IPS-18c (cell line): ENCODE results near the gene HCN4.
A peak's percentile ranks its signal among the peaks of the same experiment; 100 is the strongest.
"Not testable (repeated sequence)": the region's sequence is repeated elsewhere in the genome, so short reads cannot be mapped to it uniquely, and the experiment has no call there.

Experiments used
- H3K4me3 ChIP-seq: 2 replicates; pipeline ENCODE4 v1.7.0; 2013; ENCODE audit warnings: low read depth, mild to moderate bottlenecking, low read length, moderate library complexity; ENCODE audit not compliant: insufficient read depth
- H3K9me3 ChIP-seq: one replicate; pipeline ENCODE4 v1.6.1; 2013; ENCODE audit warnings: mild to moderate bottlenecking, low read length, moderate library complexity; ENCODE audit not compliant: control insufficient read depth, insufficient read depth

HCN4 gene

GRCh38 chr15:73368301-73369136 is at the start of gene HCN4:
Gene HCN4, minus strand, starts transcription at chr15:73368958. Its CDS starts 688 bp downstream, at chr15:73368270.
- peak within 1 kb of the TSS; percentile 77 for H3K4me3 ChIP-seq
- no peaks in the 10 kb centered on the region for H3K9me3 ChIP-seq

- H3K4me3 ChIP-seq, result no peak overlapping the region
- H3K9me3 ChIP-seq, result no peaks in the 10 kb centered on the region
Measured at GRCh38 chr15:73414876-73415275, 46.1 kb upstream of the HCN4 start.

GRCh38 chr15:73403171-73403570 is 34.4 kb upstream of the HCN4 start:
- H3K4me3 ChIP-seq, result no peak overlapping the region
- no peaks in the 10 kb centered on the region for H3K9me3 ChIP-seq

GRCh38 chr15:73400222-73400621 is 31.5 kb upstream of the HCN4 start:
- not testable (repeated sequence) for H3K9me3 ChIP-seq, H3K4me3 ChIP-seq

- Histone ChIP-seq H3K9me3 (no peaks in the 10 kb centered on the region), H3K4me3 (no peak overlapping the region)
Measured at GRCh38 chr15:73398861-73399260, 30.1 kb upstream of the HCN4 start.

GRCh38 chr15:73397461-73397860 is 28.7 kb upstream of the HCN4 start:
- no peak overlapping the region for H3K4me3 ChIP-seq
- H3K9me3 ChIP-seq, result no peaks in the 10 kb centered on the region

GRCh38 chr15:73395671-73396070 is 26.9 kb upstream of the HCN4 start:
- no peaks in the 10 kb centered on the region for H3K9me3 ChIP-seq
- H3K4me3 ChIP-seq, result no peak overlapping the region

- no peak overlapping the region for H3K4me3 ChIP-seq
- no peaks in the 10 kb centered on the region for H3K9me3 ChIP-seq
Measured at GRCh38 chr15:73394782-73395181, 26.0 kb upstream of the HCN4 start.

GRCh38 chr15:73393336-73393735 is 24.6 kb upstream of the HCN4 start:
- H3K9me3 ChIP-seq, result no peaks in the 10 kb centered on the region
- no peak overlapping the region for H3K4me3 ChIP-seq

- Histone ChIP-seq H3K4me3 (no peak overlapping the region), H3K9me3 (no peaks in the 10 kb centered on the region)
Measured at GRCh38 chr15:73392025-73392424, 23.3 kb upstream of the HCN4 start.

GRCh38 chr15:73391128-73391872 is 22.5 kb upstream of the HCN4 start:
- Histone ChIP-seq H3K4me3 (no peak overlapping the region), H3K9me3 (no peaks in the 10 kb centered on the region)

- Histone ChIP-seq H3K9me3 (no peaks in the 10 kb centered on the region), H3K4me3 (no peak overlapping the region)
Measured at GRCh38 chr15:73389971-73390544, 21.3 kb upstream of the HCN4 start.

GRCh38 chr15:73389539-73389938 is 20.8 kb upstream of the HCN4 start:
- Histone ChIP-seq H3K4me3 (no peak overlapping the region), H3K9me3 (no peaks in the 10 kb centered on the region)

- Histone ChIP-seq H3K9me3 (no peaks in the 10 kb centered on the region), H3K4me3 (no peak overlapping the region; the same call in 1 of the 2 replicates)
Measured at GRCh38 chr15:73388256-73388781, 19.6 kb upstream of the HCN4 start.

GRCh38 chr15:73387507-73388255 is 18.9 kb upstream of the HCN4 start:
- H3K4me3 ChIP-seq, result peak overlapping the region; percentile 29; the same call in 1 of the 2 replicates
- no peaks in the 10 kb centered on the region for H3K9me3 ChIP-seq

- H3K9me3 ChIP-seq, result no peaks in the 10 kb centered on the region
- H3K4me3 ChIP-seq, result no peak overlapping the region
Measured at GRCh38 chr15:73386886-73387506, 18.2 kb upstream of the HCN4 start.

GRCh38 chr15:73386238-73386637 is 17.5 kb upstream of the HCN4 start:
- no peak overlapping the region for H3K4me3 ChIP-seq
- H3K9me3 ChIP-seq, result no peaks in the 10 kb centered on the region
